Ramos (cell line): ENCODE data around the gene STARD4.

Experiments used
- in situ Hi-C: fragments of 300-500 bp; cut with MboI; formaldehyde crosslinking; loops from one replicate; pipeline ENCODE4 v1.14.3; 2022; ENCODE audit warnings: low sequenced_read_pairs; ENCODE audit not compliant: unreplicated experiment

The STARD4 gene

GRCh38 chr5:111512375-111513130 lies at the start of gene STARD4:
TSS of gene STARD4 (minus strand) at chr5:111512535. CDS start at chr5:111507433, 5,102 bp downstream.
- in situ Hi-C loops, result no loop called here

- in situ Hi-C loops, result no loop called here
Observed at GRCh38 chr5:111559680-111560079, 47.3 kb upstream of the STARD4 start.

- in situ Hi-C loops, result no loop called here
Observed at GRCh38 chr5:111557686-111558085, 45.4 kb upstream of the STARD4 start.

- in situ Hi-C loops, result no loop called here
Observed at GRCh38 chr5:111557111-111557510, 44.8 kb upstream of the STARD4 start.

- in situ Hi-C loops, result no loop called here
Observed at GRCh38 chr5:111556501-111556900, 44.2 kb upstream of the STARD4 start.

GRCh38 chr5:111555760-111556159 lies 43.4 kb upstream of the STARD4 start:
- in situ Hi-C loops, result no loop called here

GRCh38 chr5:111553868-111554267 lies 41.5 kb upstream of the STARD4 start:
- in situ Hi-C loops, result loop anchor here (5.0 kb wide), 1 partner anchor 588 kb away; no protein-coding TSS in a partner anchor

- in situ Hi-C loops, result loop anchor here (5.0 kb wide), 1 partner anchor 589 kb away; no protein-coding TSS in a partner anchor
Observed at GRCh38 chr5:111552896-111553295, 40.6 kb upstream of the STARD4 start.

- in situ Hi-C loops, result loop anchor here (5.0 kb wide), 1 partner anchor 590 kb away; no protein-coding TSS in a partner anchor
Observed at GRCh38 chr5:111552492-111552891, 40.2 kb upstream of the STARD4 start.

GRCh38 chr5:111551569-111552275 lies 39.4 kb upstream of the STARD4 start:
- in situ Hi-C loops, result loop anchor here (5.0 kb wide), 1 partner anchor 591 kb away; no protein-coding TSS in a partner anchor

- in situ Hi-C loops, result loop anchor here (5.0 kb wide), 1 partner anchor 591 kb away; no protein-coding TSS in a partner anchor
Observed at GRCh38 chr5:111551161-111551560, 38.8 kb upstream of the STARD4 start.

- in situ Hi-C loops, result loop anchor here (5.0 kb wide), 1 partner anchor 592 kb away; no protein-coding TSS in a partner anchor
Observed at GRCh38 chr5:111550282-111551020, 38.1 kb upstream of the STARD4 start.

- in situ Hi-C loops, result no loop called here
Observed at GRCh38 chr5:111548992-111549649, 36.8 kb upstream of the STARD4 start.

- in situ Hi-C loops, result no loop called here
Observed at GRCh38 chr5:111548348-111548950, 36.1 kb upstream of the STARD4 start.

- in situ Hi-C loops, result no loop called here
Observed at GRCh38 chr5:111545031-111545430, 32.7 kb upstream of the STARD4 start.

- in situ Hi-C loops, result no loop called here
Observed at GRCh38 chr5:111537141-111538024, 25.0 kb upstream of the STARD4 start.

GRCh38 chr5:111535879-111536549 lies 23.7 kb upstream of the STARD4 start:
- in situ Hi-C loops, result no loop called here
